ENCODE data around the gene RNF213.

DNA sequence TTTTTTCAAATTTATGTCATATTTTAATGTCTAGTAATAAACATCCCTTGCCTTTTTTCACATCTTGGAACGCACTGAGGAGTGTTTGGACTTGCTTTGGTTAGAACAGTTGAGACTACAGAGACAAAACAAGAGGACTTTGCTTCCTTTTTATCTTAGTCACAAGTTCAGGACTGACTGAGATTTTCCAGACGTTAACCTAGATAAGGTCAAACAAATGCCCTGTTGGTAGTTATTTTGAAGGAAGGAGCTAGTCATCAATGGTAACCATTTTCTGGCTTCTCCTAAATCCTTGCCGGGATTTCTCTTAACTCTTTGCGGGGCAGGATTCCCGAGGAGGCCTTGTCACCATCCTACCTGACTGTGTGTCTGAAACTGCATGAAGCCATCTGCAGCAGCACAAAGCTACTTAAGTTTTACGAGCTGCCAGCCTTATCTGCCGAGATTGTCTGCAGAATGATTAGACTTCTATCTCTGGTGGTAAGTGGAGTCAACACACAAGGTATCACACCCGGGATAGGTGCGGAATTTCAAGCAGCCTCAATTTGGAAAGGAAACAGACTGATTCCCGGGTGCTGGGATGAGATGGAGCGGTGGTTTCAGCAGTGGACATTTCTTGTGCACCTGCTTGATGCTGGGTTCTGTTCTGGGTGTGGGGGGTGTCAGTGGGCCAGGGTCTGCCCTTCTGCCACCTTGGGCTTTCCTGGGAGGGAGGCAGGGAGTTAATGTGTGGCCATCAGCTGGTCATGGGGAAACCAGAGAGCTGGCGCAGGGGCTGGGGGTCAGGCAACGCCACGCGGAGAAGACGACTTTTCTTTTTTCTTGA, 48.3 kb downstream of the RNF213 start:
- TF ChIP-seq ZNF263 (CRISPR knock-in tag; IDR thresholded peaks at IDR 0.05; ENCODE audit: low read depth) = no peak
- TF ChIP-seq, protein P1, sequence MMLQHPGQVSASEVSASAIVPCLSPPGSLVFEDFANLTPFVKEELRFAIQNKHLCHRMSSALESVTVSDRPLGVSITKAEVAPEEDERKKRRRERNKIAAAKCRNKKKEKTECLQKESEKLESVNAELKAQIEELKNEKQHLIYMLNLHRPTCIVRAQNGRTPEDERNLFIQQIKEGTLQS (CRISPR knock-in tag; conservative IDR thresholded peaks at IDR 0.05) = no peak
- TF ChIP-seq CBFB (CRISPR knock-in tag; IDR thresholded peaks at IDR 0.05; ENCODE audit: low read depth) = no peak
- TF ChIP-seq, protein P2, sequence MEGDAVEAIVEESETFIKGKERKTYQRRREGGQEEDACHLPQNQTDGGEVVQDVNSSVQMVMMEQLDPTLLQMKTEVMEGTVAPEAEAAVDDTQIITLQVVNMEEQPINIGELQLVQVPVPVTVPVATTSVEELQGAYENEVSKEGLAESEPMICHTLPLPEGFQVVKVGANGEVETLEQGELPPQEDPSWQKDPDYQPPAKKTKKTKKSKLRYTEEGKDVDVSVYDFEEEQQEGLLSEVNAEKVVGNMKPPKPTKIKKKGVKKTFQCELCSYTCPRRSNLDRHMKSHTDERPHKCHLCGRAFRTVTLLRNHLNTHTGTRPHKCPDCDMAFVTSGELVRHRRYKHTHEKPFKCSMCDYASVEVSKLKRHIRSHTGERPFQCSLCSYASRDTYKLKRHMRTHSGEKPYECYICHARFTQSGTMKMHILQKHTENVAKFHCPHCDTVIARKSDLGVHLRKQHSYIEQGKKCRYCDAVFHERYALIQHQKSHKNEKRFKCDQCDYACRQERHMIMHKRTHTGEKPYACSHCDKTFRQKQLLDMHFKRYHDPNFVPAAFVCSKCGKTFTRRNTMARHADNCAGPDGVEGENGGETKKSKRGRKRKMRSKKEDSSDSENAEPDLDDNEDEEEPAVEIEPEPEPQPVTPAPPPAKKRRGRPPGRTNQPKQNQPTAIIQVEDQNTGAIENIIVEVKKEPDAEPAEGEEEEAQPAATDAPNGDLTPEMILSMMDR (IDR thresholded peaks at IDR 0.05) = no peak
- TF ChIP-seq, protein P3, sequence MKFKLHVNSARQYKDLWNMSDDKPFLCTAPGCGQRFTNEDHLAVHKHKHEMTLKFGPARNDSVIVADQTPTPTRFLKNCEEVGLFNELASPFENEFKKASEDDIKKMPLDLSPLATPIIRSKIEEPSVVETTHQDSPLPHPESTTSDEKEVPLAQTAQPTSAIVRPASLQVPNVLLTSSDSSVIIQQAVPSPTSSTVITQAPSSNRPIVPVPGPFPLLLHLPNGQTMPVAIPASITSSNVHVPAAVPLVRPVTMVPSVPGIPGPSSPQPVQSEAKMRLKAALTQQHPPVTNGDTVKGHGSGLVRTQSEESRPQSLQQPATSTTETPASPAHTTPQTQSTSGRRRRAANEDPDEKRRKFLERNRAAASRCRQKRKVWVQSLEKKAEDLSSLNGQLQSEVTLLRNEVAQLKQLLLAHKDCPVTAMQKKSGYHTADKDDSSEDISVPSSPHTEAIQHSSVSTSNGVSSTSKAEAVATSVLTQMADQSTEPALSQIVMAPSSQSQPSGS (CRISPR knock-in tag; IDR thresholded peaks at IDR 0.05; ENCODE audit: borderline replicate concordance, low read depth) = no peak
- no peak for TF ChIP-seq NR1H2 (CRISPR knock-in tag; IDR thresholded peaks at IDR 0.05)
- TF ChIP-seq SMAD4 (CRISPR knock-in tag; IDR thresholded peaks at IDR 0.05) = no peak
- TF ChIP-seq, protein P4, sequence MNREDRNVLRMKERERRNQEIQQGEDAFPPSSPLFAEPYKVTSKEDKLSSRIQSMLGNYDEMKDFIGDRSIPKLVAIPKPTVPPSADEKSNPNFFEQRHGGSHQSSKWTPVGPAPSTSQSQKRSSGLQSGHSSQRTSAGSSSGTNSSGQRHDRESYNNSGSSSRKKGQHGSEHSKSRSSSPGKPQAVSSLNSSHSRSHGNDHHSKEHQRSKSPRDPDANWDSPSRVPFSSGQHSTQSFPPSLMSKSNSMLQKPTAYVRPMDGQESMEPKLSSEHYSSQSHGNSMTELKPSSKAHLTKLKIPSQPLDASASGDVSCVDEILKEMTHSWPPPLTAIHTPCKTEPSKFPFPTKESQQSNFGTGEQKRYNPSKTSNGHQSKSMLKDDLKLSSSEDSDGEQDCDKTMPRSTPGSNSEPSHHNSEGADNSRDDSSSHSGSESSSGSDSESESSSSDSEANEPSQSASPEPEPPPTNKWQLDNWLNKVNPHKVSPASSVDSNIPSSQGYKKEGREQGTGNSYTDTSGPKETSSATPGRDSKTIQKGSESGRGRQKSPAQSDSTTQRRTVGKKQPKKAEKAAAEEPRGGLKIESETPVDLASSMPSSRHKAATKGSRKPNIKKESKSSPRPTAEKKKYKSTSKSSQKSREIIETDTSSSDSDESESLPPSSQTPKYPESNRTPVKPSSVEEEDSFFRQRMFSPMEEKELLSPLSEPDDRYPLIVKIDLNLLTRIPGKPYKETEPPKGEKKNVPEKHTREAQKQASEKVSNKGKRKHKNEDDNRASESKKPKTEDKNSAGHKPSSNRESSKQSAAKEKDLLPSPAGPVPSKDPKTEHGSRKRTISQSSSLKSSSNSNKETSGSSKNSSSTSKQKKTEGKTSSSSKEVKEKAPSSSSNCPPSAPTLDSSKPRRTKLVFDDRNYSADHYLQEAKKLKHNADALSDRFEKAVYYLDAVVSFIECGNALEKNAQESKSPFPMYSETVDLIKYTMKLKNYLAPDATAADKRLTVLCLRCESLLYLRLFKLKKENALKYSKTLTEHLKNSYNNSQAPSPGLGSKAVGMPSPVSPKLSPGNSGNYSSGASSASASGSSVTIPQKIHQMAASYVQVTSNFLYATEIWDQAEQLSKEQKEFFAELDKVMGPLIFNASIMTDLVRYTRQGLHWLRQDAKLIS (CRISPR knock-in tag; IDR thresholded peaks at IDR 0.05; ENCODE audit: borderline replicate concordance) = no peak
- TF ChIP-seq, protein P5, sequence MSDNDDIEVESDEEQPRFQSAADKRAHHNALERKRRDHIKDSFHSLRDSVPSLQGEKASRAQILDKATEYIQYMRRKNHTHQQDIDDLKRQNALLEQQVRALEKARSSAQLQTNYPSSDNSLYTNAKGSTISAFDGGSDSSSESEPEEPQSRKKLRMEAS (CRISPR knock-in tag; IDR thresholded peaks at IDR 0.05) = no peak
- no peak for TF ChIP-seq ZNF416 (CRISPR knock-in tag; IDR thresholded peaks at IDR 0.05)
- TF ChIP-seq TP53 (CRISPR knock-in tag; IDR thresholded peaks at IDR 0.05) = no peak
- TF ChIP-seq, protein P6, sequence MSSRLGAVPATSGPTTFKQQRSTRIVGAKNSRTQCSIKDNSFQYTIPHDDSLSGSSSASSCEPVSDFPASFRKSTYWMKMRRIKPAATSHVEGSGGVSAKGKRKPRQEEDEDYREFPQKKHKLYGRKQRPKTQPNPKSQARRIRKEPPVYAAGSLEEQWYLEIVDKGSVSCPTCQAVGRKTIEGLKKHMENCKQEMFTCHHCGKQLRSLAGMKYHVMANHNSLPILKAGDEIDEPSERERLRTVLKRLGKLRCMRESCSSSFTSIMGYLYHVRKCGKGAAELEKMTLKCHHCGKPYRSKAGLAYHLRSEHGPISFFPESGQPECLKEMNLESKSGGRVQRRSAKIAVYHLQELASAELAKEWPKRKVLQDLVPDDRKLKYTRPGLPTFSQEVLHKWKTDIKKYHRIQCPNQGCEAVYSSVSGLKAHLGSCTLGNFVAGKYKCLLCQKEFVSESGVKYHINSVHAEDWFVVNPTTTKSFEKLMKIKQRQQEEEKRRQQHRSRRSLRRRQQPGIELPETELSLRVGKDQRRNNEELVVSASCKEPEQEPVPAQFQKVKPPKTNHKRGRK (CRISPR knock-in tag; IDR thresholded peaks at IDR 0.05; ENCODE audit: borderline replicate concordance) = no peak
- no peak for TF ChIP-seq NFYB (CRISPR knock-in tag; conservative IDR thresholded peaks at IDR 0.05; ENCODE audit: low read depth)
- no peak for TF ChIP-seq TEAD4 (CRISPR knock-in tag; IDR thresholded peaks at IDR 0.05)

Measured in WTC11 (cell line).